ENCODE measurements around the gene BARHL1. TPM values are rescaled to one million over a fixed set of nuclear protein-coding genes. Genes with fewer than 3 reads are reported as not detected.

The BARHL1 gene
- polyA plus RNA-seq, 1 experiment, result not detected

- TF ChIP-seq, protein P1, sequence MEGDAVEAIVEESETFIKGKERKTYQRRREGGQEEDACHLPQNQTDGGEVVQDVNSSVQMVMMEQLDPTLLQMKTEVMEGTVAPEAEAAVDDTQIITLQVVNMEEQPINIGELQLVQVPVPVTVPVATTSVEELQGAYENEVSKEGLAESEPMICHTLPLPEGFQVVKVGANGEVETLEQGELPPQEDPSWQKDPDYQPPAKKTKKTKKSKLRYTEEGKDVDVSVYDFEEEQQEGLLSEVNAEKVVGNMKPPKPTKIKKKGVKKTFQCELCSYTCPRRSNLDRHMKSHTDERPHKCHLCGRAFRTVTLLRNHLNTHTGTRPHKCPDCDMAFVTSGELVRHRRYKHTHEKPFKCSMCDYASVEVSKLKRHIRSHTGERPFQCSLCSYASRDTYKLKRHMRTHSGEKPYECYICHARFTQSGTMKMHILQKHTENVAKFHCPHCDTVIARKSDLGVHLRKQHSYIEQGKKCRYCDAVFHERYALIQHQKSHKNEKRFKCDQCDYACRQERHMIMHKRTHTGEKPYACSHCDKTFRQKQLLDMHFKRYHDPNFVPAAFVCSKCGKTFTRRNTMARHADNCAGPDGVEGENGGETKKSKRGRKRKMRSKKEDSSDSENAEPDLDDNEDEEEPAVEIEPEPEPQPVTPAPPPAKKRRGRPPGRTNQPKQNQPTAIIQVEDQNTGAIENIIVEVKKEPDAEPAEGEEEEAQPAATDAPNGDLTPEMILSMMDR (IDR thresholded peaks at IDR 0.05; ENCODE audit: low read depth, low read length), result no peak
- ChIA-PET POLR2A (no interaction called here), CTCF (no interaction called here)
- no peak overlapping the region for H3K4me3 ChIP-seq (ENCODE audit: low read depth, low read length)
- DNase-seq (ENCODE audit: low read depth, low spot score), result no peak
- H3K27me3 ChIP-seq (ENCODE audit: control insufficient read depth, insufficient read depth, low read length), result peaks cover 29% of the 10 kb centered on the region
- no peak overlapping the region for H3K27ac ChIP-seq (ENCODE audit: low read depth, low read length)
- H3K9me3 ChIP-seq (ENCODE audit: control insufficient read depth, insufficient read depth, low read length), result no peaks in the 10 kb centered on the region; the same call in 1 of the 2 replicates
Observed at GRCh38 chr9:132545578-132545977, 36.8 kb upstream of the BARHL1 start.

DNA sequence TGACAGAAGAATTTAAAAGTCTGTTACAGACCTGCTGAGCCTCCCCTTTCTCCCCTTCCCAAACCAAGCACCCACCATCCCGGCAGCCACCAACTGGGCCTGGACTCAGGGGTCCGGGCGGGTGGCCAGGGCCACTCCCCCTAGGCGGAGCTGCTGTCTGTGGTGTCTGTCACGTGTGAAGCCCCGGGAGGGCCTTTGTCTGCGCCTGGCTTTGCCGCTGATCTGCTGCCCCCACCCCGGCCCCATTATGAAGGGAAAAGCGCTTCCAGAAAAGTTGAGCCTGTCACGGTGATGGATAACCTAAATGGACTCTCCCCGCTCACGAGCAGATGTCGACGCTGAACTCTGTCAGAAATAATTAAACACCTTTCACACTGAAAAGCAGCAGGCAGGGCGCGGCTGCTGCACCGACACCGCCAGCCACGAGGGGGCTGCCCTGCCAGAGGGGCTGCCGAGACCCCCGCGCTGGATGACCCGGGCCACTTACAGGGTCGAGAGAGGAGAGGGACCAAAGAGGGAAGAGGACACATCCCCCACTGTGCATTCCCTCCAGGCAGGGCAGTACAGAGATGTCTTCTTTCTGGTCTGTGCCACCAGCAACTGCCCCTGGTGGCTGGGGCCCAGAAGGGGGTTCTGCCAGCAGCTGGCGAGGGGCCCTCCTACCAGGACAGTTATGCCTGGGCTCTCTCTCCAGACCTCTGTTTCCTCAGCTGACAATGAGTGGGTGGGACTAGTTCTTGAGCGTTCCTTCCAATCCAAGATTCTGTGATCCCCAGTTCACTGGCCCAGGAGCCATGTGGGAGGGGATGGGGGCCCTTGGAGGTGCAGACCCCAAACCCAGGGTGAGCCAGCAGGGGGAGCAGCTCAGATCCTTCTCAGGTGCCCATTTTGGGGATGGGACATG is 36.0 kb upstream of the BARHL1 start:
- no peaks in the 10 kb centered on the region; the same call in 1 of the 2 replicates for H3K9me3 ChIP-seq (ENCODE audit: control insufficient read depth, insufficient read depth, low read length)
- no peak for DNase-seq (ENCODE audit: low read depth, low spot score)
- TF ChIP-seq, protein P1 (IDR thresholded peaks at IDR 0.05; ENCODE audit: low read depth, low read length), result peak; percentile 41
- no peak overlapping the region for H3K27ac ChIP-seq (ENCODE audit: low read depth, low read length)
- peaks cover 26% of the 10 kb centered on the region for H3K27me3 ChIP-seq (ENCODE audit: control insufficient read depth, insufficient read depth, low read length)
- H3K4me3 ChIP-seq (ENCODE audit: low read depth, low read length), result 0 out of 2 replicates have a peak overlapping the region, but pooled peaks have one; percentile 4
- POLR2A ChIA-PET, result no interaction called here
- CTCF ChIA-PET, result no interaction called here

DNA sequence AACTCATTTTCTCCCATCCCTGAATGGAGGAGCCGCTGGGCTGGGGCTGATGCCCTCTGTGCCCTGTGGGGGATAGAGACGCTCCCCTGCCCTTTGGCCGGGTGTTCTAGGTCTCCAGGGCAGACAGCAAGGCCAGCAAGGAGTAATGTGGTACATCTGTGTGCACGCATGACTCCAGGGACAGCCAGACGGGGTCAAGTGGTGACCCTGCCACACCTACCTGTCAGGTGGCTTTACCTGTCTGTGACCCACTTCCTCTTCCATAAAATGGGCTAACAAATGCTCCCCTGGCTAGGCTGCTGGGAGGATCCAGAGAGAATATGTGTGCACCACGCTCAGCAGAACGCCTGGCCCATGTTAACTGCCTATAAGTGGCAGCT is 35.4 kb upstream of the BARHL1 start:
- DNase-seq (ENCODE audit: low read depth, low spot score), result no peak
- CTCF ChIA-PET, result no interaction called here
- Histone ChIP-seq H3K27me3 (ENCODE audit: control insufficient read depth, insufficient read depth, low read length) (peaks cover 27% of the 10 kb centered on the region), H3K4me3 (ENCODE audit: low read depth, low read length) (no peak overlapping the region), H3K9me3 (ENCODE audit: control insufficient read depth, insufficient read depth, low read length) (no peaks in the 10 kb centered on the region; the same call in 1 of the 2 replicates), H3K27ac (ENCODE audit: low read depth, low read length) (no peak overlapping the region)
- TF ChIP-seq, protein P1 (IDR thresholded peaks at IDR 0.05; ENCODE audit: low read depth, low read length), result no peak
- POLR2A ChIA-PET, result no interaction called here

GRCh38 chr9:132547436-132547835 is 35.0 kb upstream of the BARHL1 start:
- ChIA-PET CTCF (no interaction called here), POLR2A (no interaction called here)
- Histone ChIP-seq H3K27ac (ENCODE audit: low read depth, low read length) (no peak overlapping the region), H3K4me3 (ENCODE audit: low read depth, low read length) (no peak overlapping the region), H3K9me3 (ENCODE audit: control insufficient read depth, insufficient read depth, low read length) (no peaks in the 10 kb centered on the region; the same call in 1 of the 2 replicates), H3K27me3 (ENCODE audit: control insufficient read depth, insufficient read depth, low read length) (peaks cover 30% of the 10 kb centered on the region)
- TF ChIP-seq, protein P1 (IDR thresholded peaks at IDR 0.05; ENCODE audit: low read depth, low read length), result no peak
- no peak for DNase-seq (ENCODE audit: low read depth, low spot score)

DNA sequence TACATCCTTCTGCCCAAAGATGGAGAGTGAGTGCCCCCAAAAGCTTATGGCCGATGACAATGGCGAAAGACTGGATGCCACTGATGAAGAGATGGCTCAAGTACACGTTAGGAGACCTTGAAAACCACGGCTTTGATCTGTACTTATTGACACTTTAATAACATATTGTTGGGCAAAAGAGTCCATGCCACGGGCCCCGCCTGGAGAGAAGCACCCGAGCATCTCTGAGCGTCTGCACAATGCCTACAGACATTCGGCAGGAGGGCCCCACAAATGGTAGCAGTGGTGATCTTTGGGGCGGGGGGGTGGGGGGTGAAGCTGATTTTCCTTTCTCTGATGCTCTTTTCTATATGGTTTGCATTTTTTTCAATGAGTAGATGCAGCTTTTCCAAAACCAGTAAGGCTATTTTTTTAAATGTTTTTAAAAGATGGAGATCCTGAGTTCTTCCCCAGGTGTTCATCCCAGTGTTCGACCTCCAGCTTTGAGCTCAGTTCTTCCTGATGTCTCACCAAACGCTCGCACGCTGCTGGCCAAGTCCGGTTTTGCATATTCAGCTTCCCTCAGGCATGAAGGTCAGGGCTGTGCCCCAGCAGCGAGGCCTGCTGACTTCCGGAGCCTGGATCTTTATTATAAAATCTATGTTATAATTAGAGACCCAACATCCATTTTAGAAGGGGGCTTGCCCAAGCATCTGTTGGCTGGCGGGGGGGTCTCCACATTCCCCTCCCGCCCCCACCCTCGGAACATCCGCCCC is 34.3 kb upstream of the BARHL1 start:
- TF ChIP-seq, protein P1 (IDR thresholded peaks at IDR 0.05; ENCODE audit: low read depth, low read length), result no peak
- Histone ChIP-seq H3K9me3 (ENCODE audit: control insufficient read depth, insufficient read depth, low read length) (peaks cover under 1% of the 10 kb centered on the region; the same call in 1 of the 2 replicates), H3K4me3 (ENCODE audit: low read depth, low read length) (no peak overlapping the region), H3K27ac (ENCODE audit: low read depth, low read length) (no peak overlapping the region), H3K27me3 (ENCODE audit: control insufficient read depth, insufficient read depth, low read length) (peaks cover 28% of the 10 kb centered on the region)
- ChIA-PET CTCF (no interaction called here), POLR2A (no interaction called here)
- no peak for DNase-seq (ENCODE audit: low read depth, low spot score)

Data from AG04450 (cell line).